ENCODE measurements around the gene ICAM5.
"Not testable (repeated sequence)": the region's sequence is repeated elsewhere in the genome, so short reads cannot be mapped to it uniquely, and the experiment has no call there.

ICAM5 gene

GRCh38 chr19:10289836-10290356 lies at the start of gene ICAM5:
Gene ICAM5 (plus strand): TSS chr19:10289952. CDS start chr19:10290044, 92 bp downstream.
- Histone ChIP-seq H3K27ac (no peak within 1 kb of the TSS), H3K4me3 (peak within 1 kb of the TSS; percentile 73)
- TF ChIP-seq CTCF (IDR thresholded peaks at IDR 0.05), result no peak
- DNase-seq (ENCODE audit: low spot score), result no peak

GRCh38 chr19:10241826-10242449 lies 47.8 kb upstream of the ICAM5 start:
- H3K4me3 ChIP-seq; DNase-seq (ENCODE audit: low spot score); H3K27ac ChIP-seq: not testable (repeated sequence)

GRCh38 chr19:10243606-10244005 lies 46.1 kb upstream of the ICAM5 start:
- no peak for TF ChIP-seq CTCF (IDR thresholded peaks at IDR 0.05)
- Histone ChIP-seq H3K4me3 (no peak overlapping the region), H3K27ac (no peak overlapping the region)
- no peak for DNase-seq (ENCODE audit: low spot score)

- Histone ChIP-seq H3K27ac (no peak overlapping the region), H3K4me3 (no peak overlapping the region)
- no peak for TF ChIP-seq CTCF (IDR thresholded peaks at IDR 0.05)
- DNase-seq (ENCODE audit: low spot score), result no peak
Measured at GRCh38 chr19:10245189-10245939, 44.4 kb upstream of the ICAM5 start.

GRCh38 chr19:10246511-10246910 lies 43.2 kb upstream of the ICAM5 start:
- TF ChIP-seq CTCF (IDR thresholded peaks at IDR 0.05), result no peak
- H3K4me3 ChIP-seq, result no peak overlapping the region
- no peak overlapping the region for H3K27ac ChIP-seq
- no peak for DNase-seq (ENCODE audit: low spot score)

- Histone ChIP-seq H3K27ac (peak within 1 kb of the TSS; percentile 52 to 86), H3K4me3 (peak within 1 kb of the TSS; percentile 89)
- DNase-seq (ENCODE audit: low spot score), result peak; percentile 98
- TF ChIP-seq CTCF (IDR thresholded peaks at IDR 0.05), result no peak
Measured at GRCh38 chr19:10251792-10252694, 37.7 kb upstream of the ICAM5 start, which contains the start of gene MRPL4. Gene MRPL4 (plus strand): TSS chr19:10252214. CDS start chr19:10252254, 40 bp downstream.

GRCh38 chr19:10252707-10253106 lies 37.0 kb upstream of the ICAM5 start:
- Histone ChIP-seq H3K4me3 (peak overlapping the region; percentile 89), H3K27ac (peak overlapping the region in 1 of 2 donors; percentile 86)
- no peak for TF ChIP-seq CTCF (IDR thresholded peaks at IDR 0.05)
- no peak for DNase-seq (ENCODE audit: low spot score)
